HUES64 (cell line): ENCODE data around the gene CABP1.

Source experiments
- H3K27ac ChIP-seq: 2 replicates; pipeline ENCODE4 v1.7.0; 2013; ENCODE audit warnings: low read depth, low read length, inconsistent platforms
- H3K27me3 ChIP-seq: 2 replicates; pipeline ENCODE4 v1.6.1; 2013; ENCODE audit warnings: mild to moderate bottlenecking, low read length; ENCODE audit not compliant: insufficient read depth
- H3K36me3 ChIP-seq: 2 replicates; pipeline ENCODE4 v1.6.1; 2013; ENCODE audit warnings: mild to moderate bottlenecking, low read length; ENCODE audit not compliant: insufficient read depth
- H3K4me1 ChIP-seq: 2 replicates; pipeline ENCODE4 v1.6.1; 2013; ENCODE audit warnings: mild to moderate bottlenecking, low read length, moderate library complexity; ENCODE audit not compliant: insufficient read depth
- H3K4me3 ChIP-seq: 2 replicates; pipeline ENCODE4 v1.5.1; 2013; ENCODE audit warnings: mild to moderate bottlenecking, low read length, moderate library complexity
- H3K9ac ChIP-seq: 2 replicates; pipeline ENCODE4 v1.6.1; 2013; ENCODE audit warnings: mild to moderate bottlenecking, low read depth, low read length
- H3K9me3 ChIP-seq: 2 replicates; pipeline ENCODE4 v1.6.1; 2013; ENCODE audit warnings: low read depth, low read length; ENCODE audit not compliant: insufficient read depth
- WGBS: fragments of 150-250, 120-280 bp; methylation state at CpG from one replicate; pipeline ENCODE4 v1.1.7; 2013; ENCODE audit warnings: missing lambda C conversion rate; 5-methylcytosine and 5-hydroxymethylcytosine counted together

Gene CABP1

DNA sequence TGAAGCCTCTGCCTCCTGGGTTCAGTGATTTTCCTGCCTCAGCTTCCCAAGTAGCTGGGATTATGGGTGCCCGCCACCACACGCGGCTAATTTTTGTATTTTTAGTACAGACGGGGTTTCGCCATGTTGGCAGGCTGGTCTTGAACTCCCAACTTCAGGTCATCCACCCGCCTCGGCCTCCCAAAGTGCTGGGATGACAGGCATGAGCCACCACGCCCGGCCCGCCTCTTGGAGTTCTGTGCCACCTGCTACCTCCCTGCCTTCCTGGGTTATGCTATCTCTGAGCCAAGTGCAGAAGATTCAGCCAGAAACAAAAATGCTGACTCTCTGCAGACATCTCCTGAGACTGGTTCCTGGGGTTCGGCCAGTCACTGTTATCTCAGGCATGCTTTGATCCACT, 13.2 kb downstream of the CABP1 start:
- 95% methylated on average over 11 of the region's 11 CpGs for WGBS
- Histone ChIP-seq H3K36me3 (no peaks in the 10 kb centered on the region), H3K9me3 (no peaks in the 10 kb centered on the region), H3K27ac (no peak overlapping the region), H3K4me3 (no peak overlapping the region), H3K4me1 (peaks cover 20% of the 10 kb centered on the region), H3K27me3 (no peaks in the 10 kb centered on the region), H3K9ac (no peak overlapping the region)

DNA sequence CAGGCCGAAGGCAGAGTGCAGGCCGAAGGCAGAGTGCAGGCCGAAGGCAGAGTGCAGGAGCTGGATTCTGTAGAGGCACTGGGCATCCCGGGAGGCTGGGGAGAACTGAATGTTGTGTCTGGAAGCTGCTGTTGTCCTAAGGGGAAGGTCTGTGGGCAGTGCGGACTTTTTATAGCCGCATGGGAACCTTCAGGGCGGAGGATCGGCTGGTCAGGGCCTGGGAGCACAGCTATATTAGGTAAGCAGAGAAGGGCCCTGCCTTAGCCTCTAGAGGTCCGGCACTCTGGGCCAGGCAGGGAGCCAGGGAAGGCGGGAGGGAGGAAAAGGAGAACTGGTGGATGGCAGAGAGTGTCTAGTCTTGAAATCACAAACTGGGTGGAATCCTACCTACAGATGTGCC, 14.2 kb downstream of the CABP1 start:
- H3K4me1 ChIP-seq = peaks cover 16% of the 10 kb centered on the region
- H3K9me3 ChIP-seq = no peaks in the 10 kb centered on the region
- no peaks in the 10 kb centered on the region for H3K27me3 ChIP-seq
- no peaks in the 10 kb centered on the region for H3K36me3 ChIP-seq
- H3K4me3 ChIP-seq = no peak overlapping the region
- WGBS = 90% methylated on average over 10 of the region's 10 CpGs
- H3K9ac ChIP-seq = no peak overlapping the region
- no peak overlapping the region for H3K27ac ChIP-seq

DNA sequence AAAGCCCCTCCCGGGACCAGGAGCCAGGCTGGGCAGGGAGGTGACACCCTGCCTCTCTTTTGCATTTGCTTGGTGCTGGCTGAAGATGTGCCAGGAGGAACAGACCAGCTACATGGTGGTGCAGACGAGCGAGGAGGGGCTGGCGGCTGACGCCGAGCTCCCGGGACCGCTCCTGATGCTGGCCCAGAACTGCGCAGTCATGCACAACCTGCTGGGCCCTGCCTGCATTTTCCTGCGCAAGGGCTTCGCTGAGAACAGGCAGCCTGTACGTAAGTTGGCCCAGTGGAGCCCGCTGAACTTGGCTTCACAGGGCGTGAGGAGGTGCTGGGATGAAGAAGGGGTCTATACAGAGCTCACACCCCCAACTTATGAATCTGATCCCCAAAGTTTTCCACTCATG, 15.6 kb downstream of the CABP1 start:
- Histone ChIP-seq H3K9ac (no peak overlapping the region), H3K27me3 (no peaks in the 10 kb centered on the region), H3K9me3 (no peaks in the 10 kb centered on the region), H3K4me3 (no peak overlapping the region), H3K27ac (no peak overlapping the region), H3K36me3 (no peaks in the 10 kb centered on the region), H3K4me1 (peaks cover 13% of the 10 kb centered on the region)
- WGBS = 94% methylated on average over 14 of the region's 14 CpGs

DNA sequence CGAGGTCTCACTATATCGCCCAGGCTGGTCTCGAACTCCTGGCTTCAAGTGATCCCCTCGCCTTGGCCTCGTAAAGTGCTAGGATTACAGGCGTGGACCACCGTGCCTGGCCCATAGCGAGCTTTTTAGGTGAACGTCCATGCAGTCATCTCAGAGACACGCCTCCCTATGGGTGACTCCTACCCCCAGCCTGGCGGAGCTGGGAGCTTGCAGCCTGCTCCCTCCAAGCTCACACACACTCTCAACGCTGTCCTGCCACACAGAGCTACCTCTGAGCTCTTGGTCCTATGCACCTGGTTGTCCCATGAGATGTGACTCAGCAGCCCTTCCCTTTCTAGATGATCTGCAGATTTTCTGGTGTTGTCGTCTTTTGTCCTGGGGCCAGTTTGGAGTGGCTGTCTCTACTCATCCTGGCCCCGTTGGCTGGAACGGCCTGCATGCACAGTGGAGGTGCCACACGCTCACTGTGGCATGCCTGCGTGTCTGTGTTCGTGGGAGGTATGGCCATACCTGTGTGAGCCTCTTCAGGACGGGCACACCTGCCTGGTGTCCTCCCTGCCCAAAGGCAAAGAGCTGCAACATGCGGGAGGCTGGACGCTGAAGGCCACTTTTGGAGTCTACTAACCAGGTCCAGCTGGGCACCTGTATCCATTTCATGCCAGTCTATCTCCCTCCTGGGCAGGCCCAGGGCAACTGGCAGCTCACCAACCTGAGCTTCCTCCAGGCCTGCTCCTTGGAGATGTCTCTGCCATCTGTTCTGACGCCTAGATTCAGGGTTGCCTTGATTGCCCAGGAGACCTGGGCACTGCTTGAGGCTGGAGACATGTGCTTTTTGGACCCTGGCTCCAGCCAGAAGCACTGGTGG, 18.1 kb downstream of the CABP1 start:
- 92% methylated on average over 22 of the region's 22 CpGs for WGBS
- no peak overlapping the region for H3K9ac ChIP-seq

DNA sequence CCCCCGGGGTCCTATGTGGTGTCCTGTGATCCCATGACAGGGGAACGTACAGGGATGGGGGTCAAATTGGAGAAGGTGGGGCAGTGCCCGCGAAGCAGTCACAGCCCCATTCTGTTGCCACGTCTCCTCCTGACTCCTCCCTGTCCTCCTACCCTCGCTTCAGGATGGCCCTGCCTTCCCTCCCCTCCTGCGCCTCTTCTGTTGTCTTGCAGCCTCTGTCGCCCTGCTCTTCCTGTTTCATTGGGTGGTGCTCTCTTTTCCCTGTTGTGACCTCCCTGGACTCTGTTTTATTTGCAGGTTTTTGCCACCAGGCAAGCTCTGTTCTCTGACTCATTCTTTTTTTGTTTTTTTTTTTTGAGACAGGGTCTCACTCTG, 18.7 kb downstream of the CABP1 start:
- Histone ChIP-seq H3K4me1 (no peaks in the 10 kb centered on the region), H3K9ac (no peak overlapping the region), H3K9me3 (no peaks in the 10 kb centered on the region), H3K36me3 (no peaks in the 10 kb centered on the region), H3K4me3 (no peak overlapping the region), H3K27me3 (no peaks in the 10 kb centered on the region), H3K27ac (no peak overlapping the region)
- 84% methylated on average over 8 of the region's 8 CpGs for WGBS

More for the DNA sequence above, 18.1 kb downstream of the CABP1 start:
- Histone ChIP-seq H3K9me3 (no peaks in the 10 kb centered on the region), H3K4me3 (no peak overlapping the region), H3K36me3 (no peaks in the 10 kb centered on the region), H3K4me1 (no peaks in the 10 kb centered on the region), H3K27ac (no peak overlapping the region), H3K27me3 (no peaks in the 10 kb centered on the region)

DNA sequence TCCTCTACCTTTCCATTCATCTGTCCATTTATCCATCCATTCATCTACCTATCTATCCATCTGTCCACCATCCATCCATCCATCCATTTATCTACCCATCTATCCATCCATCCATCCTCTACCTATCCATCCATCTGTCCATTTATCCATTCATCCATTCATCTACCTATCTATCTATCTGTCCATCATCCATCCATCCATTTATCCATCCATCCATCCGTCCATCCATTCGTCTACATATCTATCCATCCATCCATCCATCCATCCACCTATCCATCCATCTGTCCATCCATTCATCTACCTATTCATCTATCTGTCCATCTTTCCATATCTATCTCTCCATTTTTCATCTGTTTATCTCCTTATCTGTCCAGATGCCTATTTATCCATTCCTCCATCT, 21.0 kb downstream of the CABP1 start:
- Histone ChIP-seq H3K4me1 (0 out of 2 replicates have a peak, but pooled peaks cover 1% of the 10 kb centered on the region), H3K9me3 (no peaks in the 10 kb centered on the region), H3K27ac (no peak overlapping the region), H3K9ac (no peak overlapping the region), H3K27me3 (no peaks in the 10 kb centered on the region), H3K4me3 (no peak overlapping the region), H3K36me3 (no peaks in the 10 kb centered on the region)
- WGBS = 44% methylated on average over 2 of the region's 2 CpGs

DNA sequence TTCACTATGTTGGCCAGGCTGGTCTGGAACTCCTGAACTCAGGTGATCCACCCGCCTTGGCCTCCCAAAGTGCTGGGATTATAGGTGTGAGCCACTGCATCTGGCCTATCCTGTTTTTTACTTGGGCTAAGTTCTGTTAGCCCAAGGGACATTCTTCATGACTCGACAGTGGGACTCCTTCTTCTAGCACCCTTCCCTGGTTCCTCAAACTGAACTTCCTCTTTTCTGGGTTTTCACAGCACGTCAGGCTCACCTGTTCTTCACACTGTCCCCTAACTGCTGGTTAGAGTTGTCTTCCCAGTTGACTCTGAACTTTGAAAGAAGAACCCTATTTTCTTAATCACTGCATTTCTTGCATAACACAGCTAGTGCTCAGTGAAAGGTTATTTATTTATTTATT, 22.5 kb downstream of the CABP1 start:
- Histone ChIP-seq H3K36me3 (no peaks in the 10 kb centered on the region), H3K27ac (no peak overlapping the region)

DNA sequence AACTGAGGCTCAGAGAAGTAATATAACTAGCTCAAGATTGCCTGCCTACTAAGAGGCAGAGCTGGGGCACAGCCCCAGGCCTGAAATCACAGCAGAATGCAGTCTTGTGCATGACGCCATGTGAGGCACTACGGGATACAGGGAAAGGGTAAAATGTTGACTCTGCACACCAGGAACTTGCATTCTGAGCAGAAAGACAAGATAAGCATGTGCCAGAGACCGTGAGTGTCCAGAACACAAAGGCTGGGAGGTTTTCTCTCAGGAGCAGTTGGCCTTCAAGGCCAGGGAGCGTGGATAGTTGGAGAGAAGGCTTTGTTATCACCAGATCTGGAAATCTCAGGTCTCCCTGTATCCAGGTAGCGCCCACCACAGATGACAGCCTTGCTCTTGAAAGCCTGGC, 23.3 kb downstream of the CABP1 start:
- H3K9me3 ChIP-seq = no peaks in the 10 kb centered on the region
- H3K4me3 ChIP-seq = no peak overlapping the region
- no peaks in the 10 kb centered on the region for H3K36me3 ChIP-seq
- no peak overlapping the region for H3K9ac ChIP-seq
- H3K27me3 ChIP-seq = no peaks in the 10 kb centered on the region
- WGBS = 89% methylated on average over 5 of the region's 5 CpGs
- peaks cover 3% of the 10 kb centered on the region for H3K4me1 ChIP-seq
- no peak overlapping the region for H3K27ac ChIP-seq

More for the DNA sequence above, 22.5 kb downstream of the CABP1 start:
- no peak overlapping the region for H3K9ac ChIP-seq
- WGBS = 88% methylated on average over 3 of the region's 3 CpGs
- peaks cover 3% of the 10 kb centered on the region; the same call in 1 of the 2 replicates for H3K4me1 ChIP-seq
- H3K27me3 ChIP-seq = no peaks in the 10 kb centered on the region
- no peak overlapping the region for H3K4me3 ChIP-seq
- H3K9me3 ChIP-seq = no peaks in the 10 kb centered on the region

DNA sequence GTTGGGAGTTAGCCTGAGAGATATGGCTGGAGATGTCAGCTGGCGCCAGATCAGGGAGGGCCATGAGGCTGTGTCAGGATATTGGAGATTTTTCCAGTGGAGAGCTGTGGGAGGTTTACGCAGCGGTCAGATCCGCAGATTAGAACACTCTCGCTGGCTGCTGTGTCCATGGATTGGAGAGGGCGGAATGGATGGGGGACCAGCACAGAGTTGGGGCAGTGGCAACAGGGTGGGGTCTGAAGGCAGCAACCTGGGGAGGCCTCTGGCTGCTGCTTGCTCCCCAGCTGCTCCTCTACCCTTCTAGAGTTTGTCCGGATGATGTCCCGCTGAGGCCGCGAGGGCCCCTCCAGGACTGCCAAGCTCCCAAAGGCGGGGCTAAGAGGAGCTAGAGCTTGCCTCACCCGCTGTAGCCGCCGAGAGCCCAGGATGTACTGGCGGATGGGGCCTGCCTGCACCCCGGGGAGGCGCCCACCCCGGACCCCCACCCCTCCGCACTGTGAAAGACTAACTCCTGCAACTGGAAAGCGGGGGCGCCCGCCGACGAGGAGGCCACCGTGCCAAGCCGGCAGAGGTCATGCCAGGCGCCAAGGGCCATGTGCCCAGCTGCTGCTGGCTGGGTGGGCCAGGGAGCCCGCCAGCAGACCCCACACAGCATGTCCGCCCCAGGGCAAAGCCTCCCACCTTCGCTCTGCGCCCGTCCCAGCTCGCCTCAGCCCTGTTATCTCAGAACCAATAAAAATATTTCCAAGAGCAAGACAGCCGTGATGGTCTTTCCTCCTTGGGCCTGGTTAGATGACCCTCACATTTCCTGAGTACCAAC, 26.4 kb downstream of the CABP1 start:
- no peak overlapping the region for H3K4me3 ChIP-seq
- H3K9ac ChIP-seq = no peak overlapping the region

DNA sequence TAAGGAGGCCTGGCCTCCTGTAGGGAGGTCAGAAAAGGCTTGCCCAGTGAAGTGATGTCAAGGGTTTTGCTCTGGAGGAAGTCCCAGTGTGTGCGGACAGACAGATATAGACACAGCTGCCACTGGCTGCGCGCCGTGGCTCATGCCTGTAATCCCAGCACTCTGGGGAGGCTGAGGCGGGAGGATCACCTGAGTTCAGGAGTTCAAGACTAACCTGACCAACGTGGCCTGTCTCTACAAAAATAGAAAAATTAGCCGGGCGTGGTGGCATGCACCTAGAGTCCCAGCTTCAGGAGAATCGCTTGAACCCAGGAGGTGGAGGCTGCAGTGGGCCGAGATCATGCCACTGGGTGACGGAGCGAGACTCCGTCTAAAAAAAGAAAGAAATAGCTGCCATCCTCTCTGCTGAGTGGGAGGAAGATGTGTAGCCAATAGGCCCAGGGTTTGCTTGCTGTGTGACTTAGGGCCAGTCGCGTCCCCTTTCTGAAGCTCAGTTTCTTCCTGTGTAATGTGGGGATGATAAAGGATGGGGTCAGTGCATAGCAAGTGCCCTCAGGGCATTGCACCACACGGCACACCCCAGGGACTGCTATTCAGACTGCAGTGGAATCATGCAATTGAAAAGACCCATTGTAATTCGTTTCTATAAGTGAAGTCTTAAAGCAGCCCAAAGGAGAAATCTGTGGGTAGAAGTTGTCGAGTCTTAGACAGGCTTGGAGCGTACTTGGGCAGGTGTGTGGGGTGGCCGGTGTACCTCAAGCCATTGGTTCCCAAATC, 27.9 kb downstream of the CABP1 start:
- H3K36me3 ChIP-seq = no peaks in the 10 kb centered on the region
- WGBS = 64% methylated on average over 20 of the region's 20 CpGs
- no peaks in the 10 kb centered on the region for H3K9me3 ChIP-seq
- H3K27me3 ChIP-seq = no peaks in the 10 kb centered on the region
- H3K4me1 ChIP-seq = peaks cover 19% of the 10 kb centered on the region
- H3K9ac ChIP-seq = no peak overlapping the region
- H3K4me3 ChIP-seq = no peak overlapping the region
- H3K27ac ChIP-seq = peak overlapping the region; percentile 79; the same call in 1 of the 2 replicates

More for the DNA sequence above, 26.4 kb downstream of the CABP1 start:
- no peaks in the 10 kb centered on the region for H3K36me3 ChIP-seq
- no peaks in the 10 kb centered on the region for H3K27me3 ChIP-seq
- WGBS = 92% methylated on average over 34 of the region's 34 CpGs
- H3K9me3 ChIP-seq = no peaks in the 10 kb centered on the region
- H3K4me1 ChIP-seq = peaks cover 19% of the 10 kb centered on the region
- no peak overlapping the region for H3K27ac ChIP-seq
